CD1c-positive myeloid dendritic cell (primary cell): ENCODE measurements around the gene CGNL1.

Source experiments
- DNase-seq: peaks from one replicate; pipeline ENCODE4 v3.0.0-alpha.2; 2016; ENCODE audit errors: extremely low spot score

CGNL1 gene

GRCh38 chr15:57525581-57525980, 149.3 kb downstream of the CGNL1 start:
- DNase-seq: no peak

- no peak for DNase-seq
These were observed 149.8 kb downstream of the CGNL1 start for GRCh38 chr15:57526076-57526475.

- DNase-seq: no peak
These were observed 150.3 kb downstream of the CGNL1 start for GRCh38 chr15:57526615-57527014.

GRCh38 chr15:57527382-57528091, 151.2 kb downstream of the CGNL1 start:
- peak; percentile 75 for DNase-seq

GRCh38 chr15:57528940-57529565, 152.7 kb downstream of the CGNL1 start:
- no peak for DNase-seq

- no peak for DNase-seq
These were observed 153.4 kb downstream of the CGNL1 start for GRCh38 chr15:57529748-57530147.

GRCh38 chr15:57532731-57533447, 156.6 kb downstream of the CGNL1 start:
- DNase-seq: no peak

- DNase-seq: no peak
These were observed 157.1 kb downstream of the CGNL1 start for GRCh38 chr15:57533448-57533799.

- DNase-seq: no peak
These were observed 158.0 kb downstream of the CGNL1 start for GRCh38 chr15:57534281-57534680.

- no peak for DNase-seq
These were observed 160.8 kb downstream of the CGNL1 start for GRCh38 chr15:57537072-57537471.

- DNase-seq: no peak
These were observed 161.4 kb downstream of the CGNL1 start for GRCh38 chr15:57537488-57538264.

GRCh38 chr15:57538265-57538529, 161.9 kb downstream of the CGNL1 start:
- no peak for DNase-seq

- no peak for DNase-seq
These were observed 162.5 kb downstream of the CGNL1 start for GRCh38 chr15:57538821-57539220.

GRCh38 chr15:57540211-57540610, 163.9 kb downstream of the CGNL1 start:
- DNase-seq: peak; percentile 10

- no peak for DNase-seq
These were observed 164.4 kb downstream of the CGNL1 start for GRCh38 chr15:57540736-57541135.

GRCh38 chr15:57541271-57541670, 165.0 kb downstream of the CGNL1 start:
- no peak for DNase-seq

GRCh38 chr15:57541805-57542504, 165.7 kb downstream of the CGNL1 start:
- DNase-seq: peak; percentile 53

GRCh38 chr15:57542505-57542817, 166.2 kb downstream of the CGNL1 start:
- no peak for DNase-seq

GRCh38 chr15:57544848-57545480, 168.7 kb downstream of the CGNL1 start:
- no peak for DNase-seq

GRCh38 chr15:57545995-57546394, 169.7 kb downstream of the CGNL1 start:
- no peak for DNase-seq

- DNase-seq: no peak
These were observed 171.0 kb downstream of the CGNL1 start for GRCh38 chr15:57547243-57547755.
